Lower leg skin (tissue), 3 donors: ENCODE measurements around the gene SLC43A3.

Experiments used
- CTCF ChIP-seq, 3 donors: fragments of 450-650 bp; IDR thresholded peaks; one replicate each; pipeline ENCODE4 v1.5.1; 2016; ENCODE audit warnings: antibody characterized with exemption in 3 of 3, mild to moderate bottlenecking in 3 of 3, moderate library complexity in 2 of 3
- POLR2A ChIP-seq, 2 donors: fragments of 450-650 bp; IDR thresholded peaks; one replicate each; pipeline ENCODE4 v1.6.1; 2016 to 2017; ENCODE audit warnings: antibody characterized with exemption in 2 of 2, mild to moderate bottlenecking in 1 of 2, moderate library complexity in 1 of 2

- no peak for TF ChIP-seq CTCF (IDR thresholded peaks at IDR 0.05)
- TF ChIP-seq POLR2A (IDR thresholded peaks at IDR 0.05) = no peak
These were observed 56.7 kb downstream of the SLC43A3 start for GRCh38 chr11:57370251-57370650.
